HepG2 (cell line): Measurements from ENCODE around the gene SCUBE1. TPM values are rescaled to one million over a fixed set of nuclear protein-coding genes. Genes with fewer than 3 reads are reported as not detected.

Experiments
- ATF2 ChIP-seq: sonication (generic); formaldehyde crosslinking; IDR thresholded peaks from 2 replicates; pipeline ENCODE4 v1.4.0; 2020; ENCODE audit warnings: missing genetic modification reagents
- FOXM1 ChIP-seq: sonication (generic); formaldehyde crosslinking; IDR thresholded peaks from 2 replicates; pipeline ENCODE4 v1.5.0; 2020; ENCODE audit warnings: missing genetic modification reagents
- ISL2 ChIP-seq: sonication (generic); formaldehyde crosslinking; IDR thresholded peaks from 2 replicates; pipeline ENCODE4 v1.5.0; 2020; ENCODE audit warnings: missing genetic modification reagents
- MAFK ChIP-seq, 2 experiments: IDR thresholded peaks in 1 of 2; conservative IDR thresholded peaks in 1 of 2; 2 replicates each; pipeline ENCODE4 v1.6.1; 2011; ENCODE audit warnings: improper control_type of control experiment in 2 of 2, low read length in 2 of 2
- MED1 ChIP-seq: sonication (generic); formaldehyde crosslinking; IDR thresholded peaks from 2 replicates; pipeline ENCODE4 v1.4.0; 2020; ENCODE audit warnings: missing genetic modification reagents
- SNAI1 ChIP-seq: sonication (generic); formaldehyde crosslinking; IDR thresholded peaks from 2 replicates; pipeline ENCODE4 v1.5.0; 2020; ENCODE audit warnings: mild to moderate bottlenecking, missing genetic modification reagents, borderline replicate concordance
- SRF ChIP-seq: IDR thresholded peaks from 2 replicates; pipeline ENCODE4 v1.6.1; 2011; ENCODE audit warnings: mild to moderate bottlenecking, low read depth, low read length, moderate library complexity
- TERF1 ChIP-seq: sonication (generic); formaldehyde crosslinking; IDR thresholded peaks from 2 replicates; pipeline ENCODE4 v1.8.0; 2022; ENCODE audit warnings: mild to moderate bottlenecking, missing genetic modification reagents, moderate library complexity
- TMF1 ChIP-seq: sonication (generic); formaldehyde crosslinking; IDR thresholded peaks from 2 replicates; pipeline ENCODE4 v1.8.1; 2022; ENCODE audit warnings: low read depth, missing genetic modification reagents
- ZIK1 ChIP-seq: sonication (generic); formaldehyde crosslinking; IDR thresholded peaks from 2 replicates; pipeline ENCODE4 v1.5.0; 2020; ENCODE audit warnings: mild to moderate bottlenecking, low read depth, missing genetic modification reagents, borderline replicate concordance
- ZNF337 ChIP-seq: sonication (generic); formaldehyde crosslinking; IDR thresholded peaks from 2 replicates; pipeline ENCODE4 v1.5.1; 2020; ENCODE audit warnings: missing genetic modification reagents, low read depth, mild to moderate bottlenecking, borderline replicate concordance
- ZNF354B ChIP-seq: sonication (generic); formaldehyde crosslinking; IDR thresholded peaks from 2 replicates; pipeline ENCODE4 v1.8.0; 2022; ENCODE audit warnings: mild to moderate bottlenecking, missing genetic modification reagents
- ZNF569 ChIP-seq: sonication (generic); formaldehyde crosslinking; IDR thresholded peaks from 2 replicates; pipeline ENCODE4 v1.5.0; 2020; ENCODE audit warnings: mild to moderate bottlenecking, missing genetic modification reagents, moderate library complexity, borderline replicate concordance
- ZNF614 ChIP-seq: IDR thresholded peaks from 2 replicates; pipeline ENCODE4 v1.6.1; 2018; ENCODE audit warnings: missing biosample characterization, missing genetic modification reagents, inconsistent platforms, borderline replicate concordance
- ZNF687 ChIP-seq: sonication (generic); formaldehyde crosslinking; IDR thresholded peaks from 2 replicates; pipeline ENCODE4 v1.5.1; 2020; ENCODE audit warnings: mild to moderate bottlenecking, missing genetic modification reagents, moderate library complexity
- polyA plus RNA-seq, 8 experiments: library from polyadenylated mRNA; depleted of rRNA in 3 of 8; stranded (reverse) in 7 of 8; unstranded in 1 of 8; fragments of >200 nt; fragmentation: Illumina TruSeq in 4 of 8; extraction: Trizol in 4 of 8; gene quantifications; 2 replicates each; pipeline versions ENCODE4 v1.2.1 to v1.2.3, GENCODE V29; 2011 to 2016; ENCODE audit warnings: low read depth in 4 of 8, missing spikeins in 1 of 8, mixed read lengths in 1 of 8; ENCODE audit not compliant: insufficient read depth in 1 of 8
- total RNA-seq, 5 experiments: library from RNA; depleted of rRNA; stranded (reverse); fragments of >200 nt; fragmentation: Illumina TruSeq; extraction: Trizol; gene quantifications; 2 replicates each; pipeline ENCODE4 v1.2.3, GENCODE V29; 2016; ENCODE audit warnings: low read depth in 1 of 5
- TF ChIP-seq, protein P1 (sequence below): sonication (generic); formaldehyde crosslinking; IDR thresholded peaks from 2 replicates; pipeline ENCODE4 v1.4.0; 2020; ENCODE audit warnings: missing genetic modification reagents

The SCUBE1 gene
- total and polyA plus RNA-seq, 2 of the 13 experiments (the other 11 are each of a cell fraction or from before 2014, with no cell fraction given), result under 0.01 to 0.05 TPM

GRCh38 chr22:43377896-43378704, 34.9 kb upstream of the SCUBE1 start (continued):
- TF ChIP-seq ZNF569 (CRISPR knock-in tag), result no peak
- TF ChIP-seq ZNF614 (CRISPR knock-in tag), result no peak; the same call in 1 of the 2 replicates
- TF ChIP-seq FOXM1 (CRISPR knock-in tag), result no peak
- TF ChIP-seq ISL2 (CRISPR knock-in tag), result peak; percentile 72
- peak; percentile 15; the same call in 1 of the 2 replicates for TF ChIP-seq ATF2 (CRISPR knock-in tag)
- no peak for TF ChIP-seq ZNF337 (CRISPR knock-in tag)
- 0 out of 2 replicates have a peak, but pooled peaks have one; percentile 35 for TF ChIP-seq MED1 (CRISPR knock-in tag)
- TF ChIP-seq MAFK (conservative IDR thresholded peaks at IDR 0.05 in 1 of 2, IDR thresholded peaks at IDR 0.05 in 1 of 2; ENCODE audit: low read length in 2 of 2), result peak; percentile 36 to 68; a peak in 2 of 4 replicates
- TF ChIP-seq, protein P1, sequence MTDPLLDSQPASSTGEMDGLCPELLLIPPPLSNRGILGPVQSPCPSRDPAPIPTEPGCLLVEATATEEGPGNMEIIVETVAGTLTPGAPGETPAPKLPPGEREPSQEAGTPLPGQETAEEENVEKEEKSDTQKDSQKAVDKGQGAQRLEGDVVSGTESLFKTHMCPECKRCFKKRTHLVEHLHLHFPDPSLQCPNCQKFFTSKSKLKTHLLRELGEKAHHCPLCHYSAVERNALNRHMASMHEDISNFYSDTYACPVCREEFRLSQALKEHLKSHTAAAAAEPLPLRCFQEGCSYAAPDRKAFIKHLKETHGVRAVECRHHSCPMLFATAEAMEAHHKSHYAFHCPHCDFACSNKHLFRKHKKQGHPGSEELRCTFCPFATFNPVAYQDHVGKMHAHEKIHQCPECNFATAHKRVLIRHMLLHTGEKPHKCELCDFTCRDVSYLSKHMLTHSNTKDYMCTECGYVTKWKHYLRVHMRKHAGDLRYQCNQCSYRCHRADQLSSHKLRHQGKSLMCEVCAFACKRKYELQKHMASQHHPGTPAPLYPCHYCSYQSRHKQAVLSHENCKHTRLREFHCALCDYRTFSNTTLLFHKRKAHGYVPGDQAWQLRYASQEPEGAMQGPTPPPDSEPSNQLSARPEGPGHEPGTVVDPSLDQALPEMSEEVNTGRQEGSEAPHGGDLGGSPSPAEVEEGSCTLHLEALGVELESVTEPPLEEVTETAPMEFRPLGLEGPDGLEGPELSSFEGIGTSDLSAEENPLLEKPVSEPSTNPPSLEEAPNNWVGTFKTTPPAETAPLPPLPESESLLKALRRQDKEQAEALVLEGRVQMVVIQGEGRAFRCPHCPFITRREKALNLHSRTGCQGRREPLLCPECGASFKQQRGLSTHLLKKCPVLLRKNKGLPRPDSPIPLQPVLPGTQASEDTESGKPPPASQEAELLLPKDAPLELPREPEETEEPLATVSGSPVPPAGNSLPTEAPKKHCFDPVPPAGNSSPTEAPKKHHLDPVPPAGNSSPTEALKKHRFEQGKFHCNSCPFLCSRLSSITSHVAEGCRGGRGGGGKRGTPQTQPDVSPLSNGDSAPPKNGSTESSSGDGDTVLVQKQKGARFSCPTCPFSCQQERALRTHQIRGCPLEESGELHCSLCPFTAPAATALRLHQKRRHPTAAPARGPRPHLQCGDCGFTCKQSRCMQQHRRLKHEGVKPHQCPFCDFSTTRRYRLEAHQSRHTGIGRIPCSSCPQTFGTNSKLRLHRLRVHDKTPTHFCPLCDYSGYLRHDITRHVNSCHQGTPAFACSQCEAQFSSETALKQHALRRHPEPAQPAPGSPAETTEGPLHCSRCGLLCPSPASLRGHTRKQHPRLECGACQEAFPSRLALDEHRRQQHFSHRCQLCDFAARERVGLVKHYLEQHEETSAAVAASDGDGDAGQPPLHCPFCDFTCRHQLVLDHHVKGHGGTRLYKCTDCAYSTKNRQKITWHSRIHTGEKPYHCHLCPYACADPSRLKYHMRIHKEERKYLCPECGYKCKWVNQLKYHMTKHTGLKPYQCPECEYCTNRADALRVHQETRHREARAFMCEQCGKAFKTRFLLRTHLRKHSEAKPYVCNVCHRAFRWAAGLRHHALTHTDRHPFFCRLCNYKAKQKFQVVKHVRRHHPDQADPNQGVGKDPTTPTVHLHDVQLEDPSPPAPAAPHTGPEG, result no peak
- no peak for TF ChIP-seq TMF1 (CRISPR knock-in tag)
- no peak for TF ChIP-seq ZNF687 (CRISPR knock-in tag)
- TF ChIP-seq ZNF354B (CRISPR knock-in tag), result no peak
- TF ChIP-seq TERF1 (CRISPR knock-in tag), result no peak
- TF ChIP-seq SRF, result no peak
- no peak for TF ChIP-seq SNAI1 (CRISPR knock-in tag)
- TF ChIP-seq ZIK1 (CRISPR knock-in tag), result no peak
